Left lung (tissue), 10 donors: ENCODE measurements around the gene PMM2. TPM values are rescaled to one million over a fixed set of nuclear protein-coding genes. Genes with fewer than 3 reads are reported as not detected.

Source experiments
- ATAC-seq: fragments of 200-7000 bp; cut with Tn5 transposase; one replicate; pipeline ENCODE4 v1.9.1; 2020; ENCODE audit warnings: moderate library complexity
- DNase-seq, 4 donors: peaks; one replicate each; pipeline ENCODE4 v3.0.0-alpha.2; 2013 to 2020
- H3K27ac ChIP-seq, 2 donors: fragments of 200-600 bp; sonication (generic) in 1 of 2; one replicate each; pipeline versions ENCODE4 v1.5.0 to v1.8.0; 2020 to 2021
- H3K27me3 ChIP-seq, 2 donors: fragments of 200-600 bp; sonication (generic) in 1 of 2; one replicate each; pipeline versions ENCODE4 v1.5.0 to v1.8.0; 2020 to 2021
- H3K36me3 ChIP-seq, 2 donors: fragments of 200-600 bp; sonication (generic) in 1 of 2; one replicate each; pipeline versions ENCODE4 v1.5.0 to v1.8.0; 2020 to 2021
- H3K4me1 ChIP-seq, 2 donors: fragments of 200-600 bp; one replicate each; pipeline ENCODE4 v1.8.0; 2021
- H3K4me3 ChIP-seq, 2 donors: fragments of 200-600 bp; sonication (generic) in 1 of 2; one replicate each; pipeline versions ENCODE4 v1.5.0 to v1.8.0; 2020 to 2021; ENCODE audit warnings: mild to moderate bottlenecking in 1 of 2
- H3K9me3 ChIP-seq, 2 donors: fragments of 200-600 bp; sonication (generic) in 1 of 2; one replicate each; pipeline versions ENCODE4 v1.5.0 to v1.8.0; 2020 to 2021
- intact Hi-C, 2 donors: fragments of 100-400 bp; cut with DNase I; formaldehyde crosslinking; loops; one replicate each; pipeline versions ENCODE4 v1.11.2 to v1.14.2; 2022
- polyA plus RNA-seq, 6 donors: library from polyadenylated mRNA; unstranded; fragments of 120-200 nt; gene quantifications; one replicate each; pipeline ENCODE4 v1.2.1, GENCODE V29; 2013; ENCODE audit not compliant: insufficient read length in 6 of 6
- total RNA-seq, 2 donors: library from RNA; stranded (reverse); fragmentation: NEBNext Ultra II Directional; extraction: Animal tissue kit (Norgen Biotek cat#: 25700); gene quantifications; one replicate each; pipeline ENCODE4 v1.2.1, GENCODE V29; 2021
- TF ChIP-seq, protein P1 (sequence below), 2 donors: fragments of 200-600 bp; sonication (generic) in 1 of 2; IDR thresholded peaks; one replicate each; pipeline versions ENCODE4 v1.5.0 to v1.8.0; 2021; ENCODE audit warnings: antibody characterized with exemption in 2 of 2
- donor health status: DM: no; HTN: yes; CAD: no.
- donor health status: DM: no; HTN: no; CAD: no.

PMM2 gene
- total and polyA plus RNA-seq, 8 donors: 19.2 to 38.2 (median 22.9) TPM

DNA sequence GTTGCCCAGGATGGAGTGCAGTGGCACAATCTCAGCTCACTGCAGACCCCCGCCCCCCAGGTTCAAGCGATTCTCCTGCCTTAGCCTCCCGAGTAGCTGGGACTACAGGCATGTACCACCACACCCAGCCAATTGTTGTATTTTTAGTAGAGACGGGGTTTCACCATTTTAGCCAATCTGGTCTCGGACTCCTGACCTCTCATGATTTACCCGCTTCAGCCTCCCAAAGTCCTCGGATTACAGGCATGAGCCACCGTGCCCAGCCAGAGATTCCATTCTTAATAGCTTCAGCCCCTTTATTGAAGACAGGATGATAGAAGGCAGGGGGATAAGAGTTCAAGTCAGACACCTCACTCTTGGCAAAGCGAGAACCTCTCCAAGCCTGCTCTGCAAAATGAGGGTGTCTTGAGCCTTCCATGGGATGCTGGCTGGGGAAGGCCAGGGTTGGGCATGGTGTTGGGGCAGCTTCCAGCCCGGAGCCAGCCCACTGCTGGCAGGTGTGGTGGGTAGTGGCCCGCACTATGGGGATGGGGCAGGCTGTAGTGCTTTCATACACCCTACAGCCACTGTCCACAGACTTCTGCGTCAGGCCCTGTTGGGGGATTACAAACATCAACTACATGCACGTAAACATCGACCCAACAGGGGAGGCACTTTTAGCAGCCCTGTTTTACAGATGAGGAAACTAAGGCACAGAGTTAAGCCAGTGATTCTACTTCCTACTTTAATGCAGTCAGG lies 67.7 kb downstream of the PMM2 start:
- Histone ChIP-seq H3K4me3 (peak overlapping the region in 1 of 2 donors; percentile 13), H3K9me3 (no peaks in the 10 kb centered on the region), H3K36me3 (no peaks in the 10 kb centered on the region), H3K4me1 (peaks cover 33 to 87% of the 10 kb centered on the region in 2 donors), H3K27me3 (no peaks in the 10 kb centered on the region), H3K27ac (peak overlapping the region; percentile 61 to 81)
- peak in 1 of 4 donors; percentile 52 for DNase-seq
- intact Hi-C loops: no loop called here
- ATAC-seq: no peak
- TF ChIP-seq, protein P1, sequence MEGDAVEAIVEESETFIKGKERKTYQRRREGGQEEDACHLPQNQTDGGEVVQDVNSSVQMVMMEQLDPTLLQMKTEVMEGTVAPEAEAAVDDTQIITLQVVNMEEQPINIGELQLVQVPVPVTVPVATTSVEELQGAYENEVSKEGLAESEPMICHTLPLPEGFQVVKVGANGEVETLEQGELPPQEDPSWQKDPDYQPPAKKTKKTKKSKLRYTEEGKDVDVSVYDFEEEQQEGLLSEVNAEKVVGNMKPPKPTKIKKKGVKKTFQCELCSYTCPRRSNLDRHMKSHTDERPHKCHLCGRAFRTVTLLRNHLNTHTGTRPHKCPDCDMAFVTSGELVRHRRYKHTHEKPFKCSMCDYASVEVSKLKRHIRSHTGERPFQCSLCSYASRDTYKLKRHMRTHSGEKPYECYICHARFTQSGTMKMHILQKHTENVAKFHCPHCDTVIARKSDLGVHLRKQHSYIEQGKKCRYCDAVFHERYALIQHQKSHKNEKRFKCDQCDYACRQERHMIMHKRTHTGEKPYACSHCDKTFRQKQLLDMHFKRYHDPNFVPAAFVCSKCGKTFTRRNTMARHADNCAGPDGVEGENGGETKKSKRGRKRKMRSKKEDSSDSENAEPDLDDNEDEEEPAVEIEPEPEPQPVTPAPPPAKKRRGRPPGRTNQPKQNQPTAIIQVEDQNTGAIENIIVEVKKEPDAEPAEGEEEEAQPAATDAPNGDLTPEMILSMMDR (IDR thresholded peaks at IDR 0.05): no peak

DNA sequence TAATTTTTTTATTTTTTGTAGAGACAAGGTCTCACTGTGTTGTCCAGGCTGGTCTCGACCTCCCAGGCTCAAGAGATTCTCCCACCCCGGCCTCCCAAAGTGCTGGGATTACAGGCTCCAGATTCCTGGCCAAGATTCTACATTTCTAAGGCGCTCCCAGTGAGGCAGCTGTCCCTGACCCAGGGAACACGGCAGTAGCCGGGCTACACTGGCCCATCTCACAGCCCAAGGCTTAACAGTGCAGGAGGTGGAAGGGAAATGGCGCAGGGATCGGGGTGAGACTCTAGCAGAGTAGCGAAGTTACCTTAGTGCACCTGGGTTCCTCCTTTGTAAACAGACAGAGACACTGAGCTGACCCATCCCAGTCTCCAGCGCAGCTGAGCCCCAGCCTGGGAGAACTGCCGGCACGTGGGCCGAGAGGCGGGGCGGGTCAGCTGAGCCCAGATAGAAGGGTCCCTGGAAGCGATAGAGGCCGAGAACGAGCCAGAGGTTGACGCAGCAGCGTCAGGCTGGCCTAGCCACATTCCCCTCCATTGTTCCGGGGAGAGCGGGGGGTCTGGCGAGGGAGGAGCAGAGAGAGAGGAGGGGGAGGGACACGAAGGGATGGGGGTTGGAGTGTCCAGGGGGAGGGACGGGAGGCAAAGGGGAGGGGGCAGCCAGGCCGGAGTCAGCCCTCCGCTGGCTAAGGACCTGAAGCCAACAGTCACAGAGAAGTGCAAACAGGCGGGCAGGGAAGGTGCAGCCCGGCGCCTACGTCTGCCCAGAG lies 68.7 kb downstream of the PMM2 start:
- peak in 3 of 4 donors; percentile 38 to 85 (median 76) for DNase-seq
- intact Hi-C loops: no loop called here

DNA sequence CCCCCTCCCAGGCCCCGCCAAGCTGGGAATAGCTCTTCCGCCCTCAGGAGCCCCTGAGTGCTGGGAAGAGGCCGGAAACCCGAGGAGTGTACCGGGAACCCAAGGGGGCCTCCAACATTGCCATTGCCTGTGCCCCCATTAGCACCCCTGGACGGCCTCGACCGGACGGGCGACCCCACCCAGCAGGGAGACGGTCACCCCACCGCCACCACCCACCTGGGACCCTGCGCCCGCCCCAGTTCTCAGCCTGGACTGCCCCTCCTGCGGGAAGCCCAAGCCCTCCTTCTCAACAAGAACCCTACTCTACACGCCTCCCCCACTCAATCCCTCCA lies 69.2 kb downstream of the PMM2 start:
- ATAC-seq: no peak
- Histone ChIP-seq H3K27me3 (no peaks in the 10 kb centered on the region), H3K4me1 (peaks cover 28 to 83% of the 10 kb centered on the region in 2 donors), H3K27ac (peak overlapping the region; percentile 81 to 88), H3K36me3 (no peaks in the 10 kb centered on the region), H3K9me3 (no peaks in the 10 kb centered on the region), H3K4me3 (peak overlapping the region; percentile 42 to 87)
- intact Hi-C loops: no loop called here
- TF ChIP-seq, protein P1 (IDR thresholded peaks at IDR 0.05): no peak
- DNase-seq: peak in 1 of 4 donors; percentile 58

More for the DNA sequence above, 68.7 kb downstream of the PMM2 start:
- H3K4me3 ChIP-seq: peak overlapping the region; percentile 42 to 87
- H3K27ac ChIP-seq: peak overlapping the region; percentile 81 to 88
- H3K27me3 ChIP-seq: no peaks in the 10 kb centered on the region
- TF ChIP-seq, protein P1 (IDR thresholded peaks at IDR 0.05): no peak
- peaks cover 28 to 88% of the 10 kb centered on the region in 2 donors for H3K4me1 ChIP-seq
- H3K36me3 ChIP-seq: no peaks in the 10 kb centered on the region
- no peaks in the 10 kb centered on the region for H3K9me3 ChIP-seq
- ATAC-seq: no peak

DNA sequence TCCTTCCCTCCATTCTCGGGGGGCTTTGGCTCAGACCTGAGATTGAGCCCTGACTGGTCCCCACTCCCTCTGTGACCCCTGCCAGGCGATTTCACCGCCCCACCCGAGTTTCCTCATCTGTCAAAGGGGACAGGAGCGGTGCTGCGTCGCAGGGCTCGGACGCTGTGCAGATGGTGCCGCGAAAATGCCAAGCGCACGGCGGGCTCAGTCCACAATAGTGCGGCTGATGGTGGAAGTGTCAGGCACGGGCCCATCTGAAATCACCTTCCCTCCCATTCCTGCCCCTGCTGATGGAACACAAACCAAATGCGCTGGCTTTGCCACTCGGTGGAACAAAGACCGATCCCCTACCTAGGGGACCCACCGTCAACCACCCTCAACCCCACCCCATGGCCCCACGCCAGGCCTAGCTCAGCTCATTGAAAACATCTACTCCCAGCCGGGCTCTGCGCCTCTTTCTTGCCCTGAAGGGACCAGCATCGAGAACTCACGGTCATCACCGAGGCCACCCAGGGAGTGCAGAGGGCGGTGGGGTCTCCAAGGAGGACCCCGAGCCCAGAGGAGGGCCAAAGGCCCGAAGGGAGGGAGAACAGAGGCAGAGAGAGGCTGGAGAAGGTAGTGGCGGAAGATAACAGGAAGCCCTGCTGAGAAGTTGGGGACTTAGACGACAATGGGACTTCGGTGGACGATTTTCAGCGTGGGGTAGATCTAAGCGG lies 69.7 kb downstream of the PMM2 start:
- peak; percentile 2 for ATAC-seq
- TF ChIP-seq, protein P1 (IDR thresholded peaks at IDR 0.05): no peak
- H3K27me3 ChIP-seq: no peaks in the 10 kb centered on the region
- no peaks in the 10 kb centered on the region for H3K36me3 ChIP-seq
- intact Hi-C loops: no loop called here
- H3K27ac ChIP-seq: peak overlapping the region; percentile 81 to 88
- DNase-seq: peak; percentile 35 to 84 (median 56)
- peak overlapping the region; percentile 42 to 87 for H3K4me3 ChIP-seq
- peaks cover 28 to 81% of the 10 kb centered on the region in 2 donors for H3K4me1 ChIP-seq
- H3K9me3 ChIP-seq: no peaks in the 10 kb centered on the region
